GM12878 (cell line): ENCODE measurements around the gene PIWIL4. TPM values are rescaled to one million over a fixed set of nuclear protein-coding genes. Genes with fewer than 3 reads are reported as not detected.

Experiments used
- ATAC-seq: fragments of 200-7000 bp; cut with Tn5 transposase; 3 replicates; pipeline ENCODE4 v1.9.1; 2020; ENCODE audit warnings: mild to moderate bottlenecking, moderate library complexity
- BruUV-seq: library from RNA; stranded (reverse); fragments of 400-500 nt; replicated peaks from 2 replicates; lab custom pipeline; 2021; lab: Mats Ljungman, UMichigan
- CTCF ChIA-PET: fragments of 300-600 bp; sonication (Branson Sonifier 250); formaldehyde crosslinking; extraction: SDS; loops from one replicate; lab custom pipeline; 2021; ENCODE audit warnings: inconsistent platforms; lab: Yijun Ruan, JAX
- POLR2A ChIA-PET: fragments of 350-600 bp; formaldehyde crosslinking; extraction: SDS; loops from one replicate; lab custom pipeline; 2021; ENCODE audit warnings: inconsistent platforms; lab: Charles Lee
- RAD21 ChIA-PET: fragments of 300-600 bp; sonication (Branson Sonifier 250); formaldehyde crosslinking; loops from one replicate; lab custom pipeline; 2023; ENCODE audit warnings: antibody characterized with exemption; ENCODE audit not compliant: unreplicated experiment; lab: Charles Lee
- SMC1A ChIA-PET: fragments of 300-600 bp; sonication (Branson Sonifier 250); formaldehyde crosslinking; loops from one replicate; lab custom pipeline; 2023; ENCODE audit not compliant: unreplicated experiment, uncharacterized antibody; lab: Charles Lee
- DNase-seq: peaks from one replicate; pipeline ENCODE4 v3.0.0-alpha.2; 2011; ENCODE audit warnings: low read depth, low spot score
- FAIRE-seq: peaks from 3 replicates; lab custom pipeline; 2011; peaks lifted over from hg19 to GRCh38; lab: Jason Lieb, UNC
- H2AFZ ChIP-seq: 2 replicates; pipeline ENCODE4 v1.6.0; 2011; ENCODE audit warnings: low read depth, low read length, control low read depth; ENCODE audit not compliant: control insufficient read depth
- H3K27ac ChIP-seq: 2 replicates; pipeline ENCODE4 v1.5.1; 2011; ENCODE audit warnings: control low read depth; ENCODE audit not compliant: control insufficient read depth, insufficient read depth
- H3K27me3 ChIP-seq, 2 experiments: replicated peaks in 1 of 2; 2 replicates each; pipeline versions ENCODE4 v1.6.0 to v1.6.1; 2011; ENCODE audit warnings: low read length in 1 of 2; ENCODE audit not compliant: control insufficient read depth in 2 of 2, insufficient read depth in 2 of 2
- H3K36me3 ChIP-seq, 2 experiments: 2 replicates each; pipeline ENCODE4 v1.5.1; 2011; ENCODE audit warnings: low read length in 1 of 2; ENCODE audit not compliant: control insufficient read depth in 2 of 2, insufficient read depth in 2 of 2
- H3K4me1 ChIP-seq: 2 replicates; pipeline ENCODE4 v1.6.1; 2011; ENCODE audit warnings: mild to moderate bottlenecking, low read length, moderate library complexity, mixed read lengths; ENCODE audit not compliant: control insufficient read depth, insufficient read depth
- H3K4me2 ChIP-seq: 2 replicates; pipeline ENCODE4 v1.6.0; 2011; ENCODE audit warnings: control low read depth; ENCODE audit not compliant: control insufficient read depth, insufficient read depth
- H3K4me3 ChIP-seq: fragments of 200-600 bp; sonication (generic); 2 replicates; pipeline ENCODE4 v1.5.1; 2016
- H3K79me2 ChIP-seq: 2 replicates; pipeline ENCODE4 v1.6.0; 2011; ENCODE audit warnings: low read length; ENCODE audit not compliant: control insufficient read depth, insufficient read depth
- H3K9ac ChIP-seq: 2 replicates; pipeline ENCODE4 v1.8.0; 2011; ENCODE audit warnings: low read length, control low read depth, mixed read lengths; ENCODE audit not compliant: control insufficient read depth, insufficient read depth
- H3K9me3 ChIP-seq: replicated peaks from 3 replicates; pipeline ENCODE4 v1.5.1; 2011; ENCODE audit warnings: mild to moderate bottlenecking, low read length; ENCODE audit not compliant: control insufficient read depth, insufficient read depth
- H4K20me1 ChIP-seq: 2 replicates; pipeline ENCODE4 v1.6.0; 2011; ENCODE audit not compliant: control insufficient read depth, insufficient read depth
- DPF2 ChIP-seq: fragments of 450-650 bp; IDR thresholded peaks from 2 replicates; pipeline ENCODE4 v1.6.1; 2017; ENCODE audit warnings: mild to moderate bottlenecking
- ESRRA ChIP-seq: IDR thresholded peaks from 2 replicates; pipeline ENCODE4 v1.6.1; 2012; ENCODE audit warnings: mild to moderate bottlenecking, low read length, improper control_type of control experiment
- ETV6 ChIP-seq, 2 experiments: fragments of 450-650 bp in 1 of 2; IDR thresholded peaks in 1 of 2; conservative IDR thresholded peaks in 1 of 2; 2 replicates each; pipeline ENCODE4 v1.6.1; 2014; ENCODE audit warnings: antibody characterized with exemption in 1 of 2, borderline replicate concordance in 1 of 2, low read depth in 1 of 2, mild to moderate bottlenecking in 1 of 2, moderate library complexity in 1 of 2
- HCFC1 ChIP-seq: fragments of 150-350 bp; IDR thresholded peaks from 2 replicates; pipeline ENCODE4 v1.6.1; 2014; ENCODE audit warnings: low read length
- HDAC6 ChIP-seq: fragments of 200-600 bp; sonication (generic); IDR thresholded peaks from one replicate; pipeline ENCODE4 v1.8.0; 2017; ENCODE audit warnings: antibody characterized with exemption; ENCODE audit not compliant: unreplicated experiment
- MTA2 ChIP-seq: fragments of 450-650 bp; IDR thresholded peaks from 2 replicates; pipeline ENCODE4 v1.6.1; 2016; ENCODE audit warnings: low read depth, mild to moderate bottlenecking, moderate library complexity
- YBX1 ChIP-seq: fragments of 450-650 bp; IDR thresholded peaks from 2 replicates; pipeline ENCODE4 v1.6.1; 2016; ENCODE audit warnings: antibody characterized with exemption
- YY1 ChIP-seq: IDR thresholded peaks from 2 replicates; pipeline ENCODE4 v1.6.1; 2011; ENCODE audit warnings: low read depth, mild to moderate bottlenecking, low read length
- ZSCAN29 ChIP-seq: fragments of 450-650 bp; IDR thresholded peaks from 2 replicates; pipeline ENCODE4 v1.6.1; 2017; ENCODE audit warnings: mild to moderate bottlenecking, moderate library complexity
- WGBS: methylation state at CpG from one replicate; pipeline ENCODE4 v1.1.6; 2016; ENCODE audit warnings: low lambda C conversion rate; ENCODE audit not compliant: insufficient replicate concordance, insufficient coverage; ENCODE audit errors: missing lambda C conversion rate; 5-methylcytosine and 5-hydroxymethylcytosine counted together
- in situ Hi-C: fragments of 300-500 bp; cut with MboI; formaldehyde crosslinking; loops from 9 replicates; pipeline ENCODE4 v1.14.3; 2018; ENCODE audit warnings: mixed read lengths
- intact Hi-C: fragments of 100-400 bp; cut with micrococcal nuclease; formaldehyde crosslinking; loops from one replicate; pipeline ENCODE4 v1.14.2; 2022; ENCODE audit not compliant: unreplicated experiment
- polyA plus RNA-seq, 11 experiments: library from polyadenylated mRNA; depleted of rRNA in 4 of 11; unstranded in 6 of 11; stranded (reverse) in 5 of 11; fragments of >200 nt; fragmentation: Nextera tagmentation in 4 of 11; fragmentation: Illumina TruSeq in 1 of 11; extraction: Ambion mirVana in 4 of 11; extraction: Trizol in 1 of 11; gene quantifications; 1 replicate in 1 of 11; 2 replicates in 10 of 11; pipeline versions ENCODE4 v1.2.1 to v1.2.3, GENCODE V29; 2011 to 2016; ENCODE audit warnings: inconsistent platforms in 2 of 11, missing spikeins in 2 of 11, low read depth in 1 of 11
- total RNA-seq, 4 experiments: library from RNA; depleted of rRNA in 3 of 4; stranded (reverse); fragments of >200 nt in 3 of 4; fragmentation: Illumina TruSeq in 1 of 4; extraction: Trizol in 1 of 4; gene quantifications; 2 replicates each; pipeline versions ENCODE4 v1.2.1 to v1.2.3, GENCODE V29; 2013 to 2021
- TF ChIP-seq, protein P1 (sequence below): fragments of 450-650 bp; IDR thresholded peaks from 2 replicates; pipeline ENCODE4 v1.6.1; 2017; ENCODE audit warnings: mild to moderate bottlenecking, low read depth, inconsistent platforms; ENCODE audit not compliant: poor library complexity, severe bottlenecking

The PIWIL4 gene
- total and polyA plus RNA-seq, 10 of the 15 experiments (the other 5 are each of a cell fraction or from before 2014, with no cell fraction given) = 0.23 to 13.3 (median 0.47) TPM

DNA sequence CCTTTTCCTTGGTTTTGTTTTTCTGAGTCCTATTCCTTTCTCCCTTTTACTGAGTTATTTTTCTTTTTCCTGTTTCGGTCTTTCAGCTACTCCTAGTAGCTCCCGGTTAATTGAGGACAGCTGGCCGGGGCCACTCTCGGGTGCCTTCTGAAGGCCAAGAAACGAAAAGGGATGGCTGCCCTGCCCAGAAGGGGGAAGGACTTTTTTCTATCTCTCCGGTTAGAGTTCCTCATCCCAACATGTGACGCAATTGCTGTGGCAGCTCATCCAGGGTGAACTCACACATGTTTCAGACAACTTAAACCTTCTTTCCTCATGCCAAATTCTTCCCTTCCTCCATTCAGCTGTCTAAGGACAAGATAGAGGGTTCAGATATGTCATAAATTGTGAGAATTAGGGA, 83.6 kb downstream of the PIWIL4 start:
- CTCF ChIA-PET = no interaction called here
- in situ Hi-C loops = no loop called here

More for the DNA sequence above, 83.6 kb downstream of the PIWIL4 start:
- Histone ChIP-seq H3K4me3 (no peak overlapping the region), H3K27ac (no peak overlapping the region), H3K4me1 (no peaks in the 10 kb centered on the region), H2AFZ (no peak overlapping the region), H4K20me1 (no peaks in the 10 kb centered on the region), H3K79me2 (no peaks in the 10 kb centered on the region), H3K4me2 (no peak overlapping the region), H3K9me3 (no peaks in the 10 kb centered on the region), H3K36me3 (no peaks in the 10 kb centered on the region), H3K27me3 (peaks cover 0 to 2% of the 10 kb centered on the region in 2 experiments; a peak in 1 of 4 replicates), H3K9ac (no peak overlapping the region)
- WGBS = 66% methylated on average over 7 of the region's 7 CpGs
- TF ChIP-seq ESRRA (no peak), MTA2 (no peak), HDAC6 (no peak), HCFC1 (no peak), YBX1 (no peak), YY1 (no peak), DPF2 (no peak), ZSCAN29 (no peak), ETV6 (conservative IDR thresholded peaks at IDR 0.05 in 1 of 2, IDR thresholded peaks at IDR 0.05 in 1 of 2; ENCODE audit: borderline replicate concordance in 1 of 2, low read depth in 1 of 2) (no peak)
- TF ChIP-seq, protein P1, sequence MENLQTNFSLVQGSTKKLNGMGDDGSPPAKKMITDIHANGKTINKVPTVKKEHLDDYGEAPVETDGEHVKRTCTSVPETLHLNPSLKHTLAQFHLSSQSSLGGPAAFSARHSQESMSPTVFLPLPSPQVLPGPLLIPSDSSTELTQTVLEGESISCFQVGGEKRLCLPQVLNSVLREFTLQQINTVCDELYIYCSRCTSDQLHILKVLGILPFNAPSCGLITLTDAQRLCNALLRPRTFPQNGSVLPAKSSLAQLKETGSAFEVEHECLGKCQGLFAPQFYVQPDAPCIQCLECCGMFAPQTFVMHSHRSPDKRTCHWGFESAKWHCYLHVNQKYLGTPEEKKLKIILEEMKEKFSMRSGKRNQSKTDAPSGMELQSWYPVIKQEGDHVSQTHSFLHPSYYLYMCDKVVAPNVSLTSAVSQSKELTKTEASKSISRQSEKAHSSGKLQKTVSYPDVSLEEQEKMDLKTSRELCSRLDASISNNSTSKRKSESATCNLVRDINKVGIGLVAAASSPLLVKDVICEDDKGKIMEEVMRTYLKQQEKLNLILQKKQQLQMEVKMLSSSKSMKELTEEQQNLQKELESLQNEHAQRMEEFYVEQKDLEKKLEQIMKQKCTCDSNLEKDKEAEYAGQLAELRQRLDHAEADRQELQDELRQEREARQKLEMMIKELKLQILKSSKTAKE = no peak
- FAIRE-seq = no peak
- ChIA-PET RAD21 (no interaction called here), SMC1A (interaction anchor here (0.6 kb wide), 1 partner anchor 71 kb away, joined by 3 read pairs; no protein-coding TSS in a partner anchor), POLR2A (no interaction called here)
- BruUV-seq = no TSS peak
- no peak for ATAC-seq
- intact Hi-C loops = no loop called here
- DNase-seq = no peak
